H7 (cell line): Measurements from ENCODE around the gene ESR2. TPM values are rescaled to one million over a fixed set of nuclear protein-coding genes. Genes with fewer than 3 reads are reported as not detected.

Experiments
- DNase-seq: peaks from one replicate; pipeline ENCODE4 v3.0.0; 2012
- H3K27me3 ChIP-seq: 2 replicates; pipeline ENCODE4 v1.6.0; 2011; ENCODE audit warnings: mild to moderate bottlenecking, low read length; ENCODE audit not compliant: control insufficient read depth, insufficient read depth
- H3K36me3 ChIP-seq: replicated peaks from 2 replicates; pipeline ENCODE4 v1.5.1; 2011; ENCODE audit warnings: low read length; ENCODE audit not compliant: control insufficient read depth, insufficient read depth
- H3K4me3 ChIP-seq: 2 replicates; pipeline ENCODE4 v1.5.1; 2011; ENCODE audit warnings: low read depth, mild to moderate bottlenecking, control low read depth, low read length, moderate library complexity; ENCODE audit not compliant: insufficient read depth
- total RNA-seq: library from RNA; depleted of rRNA; stranded (reverse); fragments of >200 nt; shearing (Covaris generic); gene quantifications from 2 replicates; pipeline ENCODE4 v1.2.3, GENCODE V29; 2014

Gene ESR2
- total RNA-seq, 1 experiment from 2014 or later = 0.07 TPM

DNA sequence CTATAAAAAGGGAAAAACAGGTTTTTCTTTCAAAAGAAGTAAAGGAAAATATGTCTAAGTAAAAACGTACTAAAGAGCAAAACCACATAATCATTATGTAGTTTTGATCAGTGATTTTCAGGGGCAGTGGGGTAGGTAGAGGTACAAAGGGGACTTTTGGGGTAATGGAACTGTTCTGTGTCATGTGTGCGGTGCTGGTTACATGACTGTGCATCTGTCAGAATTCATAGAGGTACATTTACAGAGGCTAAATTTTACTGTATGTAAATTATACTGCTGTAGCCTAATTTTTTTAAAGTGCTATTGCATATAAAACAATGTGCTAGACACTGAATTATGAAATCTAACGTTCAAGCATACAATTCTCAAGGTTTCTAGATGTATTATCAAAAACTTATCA is 2.0 kb downstream of the ESR2 start:
- H3K36me3 ChIP-seq = no peaks in the 10 kb centered on the region
- no peak overlapping the region for H3K4me3 ChIP-seq
- H3K27me3 ChIP-seq = peaks cover 23% of the 10 kb centered on the region
- DNase-seq = no peak

DNA sequence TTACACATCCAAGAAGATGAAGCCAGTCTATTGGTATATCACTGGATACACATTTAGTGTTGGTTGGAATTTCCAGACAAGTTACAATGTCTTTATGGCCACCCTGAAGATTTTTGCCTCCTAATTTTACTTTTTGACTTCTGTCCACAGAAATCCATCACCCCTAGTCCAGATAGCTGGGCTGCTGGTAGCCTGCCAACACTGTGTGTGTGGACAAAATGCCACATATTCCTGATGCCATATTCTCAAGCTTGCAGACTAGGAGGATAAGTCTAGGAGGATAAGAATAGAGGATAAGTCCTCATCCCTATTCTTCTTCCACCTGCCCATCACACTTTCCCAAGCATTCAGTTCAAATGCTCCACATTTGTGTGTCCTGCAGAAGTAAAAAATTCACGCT is 4.6 kb downstream of the ESR2 start:
- no peak overlapping the region for H3K4me3 ChIP-seq
- H3K36me3 ChIP-seq = no peaks in the 10 kb centered on the region
- H3K27me3 ChIP-seq = peaks cover 22% of the 10 kb centered on the region
- DNase-seq = no peak

DNA sequence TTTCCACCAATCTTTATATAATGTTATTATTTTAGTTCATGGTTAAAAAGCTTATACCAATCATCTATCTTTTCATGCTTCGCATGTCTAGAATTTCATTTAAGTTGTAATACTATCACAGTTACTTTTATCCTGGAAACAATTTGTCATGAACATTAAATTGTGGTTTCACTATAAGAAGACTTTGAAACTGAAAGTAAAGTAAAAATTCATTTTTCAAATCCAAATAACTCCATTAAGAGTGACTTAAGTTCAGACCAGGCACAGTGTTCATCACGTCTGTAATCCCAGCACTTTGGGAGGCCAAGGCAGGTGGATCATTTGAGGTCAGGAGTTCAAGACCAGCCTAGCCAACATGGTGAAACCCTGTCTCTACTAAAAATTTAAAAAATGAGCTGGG is 12.4 kb downstream of the ESR2 start:
- Histone ChIP-seq H3K27me3 (no peaks in the 10 kb centered on the region), H3K4me3 (no peak overlapping the region), H3K36me3 (no peaks in the 10 kb centered on the region)
- DNase-seq = no peak

DNA sequence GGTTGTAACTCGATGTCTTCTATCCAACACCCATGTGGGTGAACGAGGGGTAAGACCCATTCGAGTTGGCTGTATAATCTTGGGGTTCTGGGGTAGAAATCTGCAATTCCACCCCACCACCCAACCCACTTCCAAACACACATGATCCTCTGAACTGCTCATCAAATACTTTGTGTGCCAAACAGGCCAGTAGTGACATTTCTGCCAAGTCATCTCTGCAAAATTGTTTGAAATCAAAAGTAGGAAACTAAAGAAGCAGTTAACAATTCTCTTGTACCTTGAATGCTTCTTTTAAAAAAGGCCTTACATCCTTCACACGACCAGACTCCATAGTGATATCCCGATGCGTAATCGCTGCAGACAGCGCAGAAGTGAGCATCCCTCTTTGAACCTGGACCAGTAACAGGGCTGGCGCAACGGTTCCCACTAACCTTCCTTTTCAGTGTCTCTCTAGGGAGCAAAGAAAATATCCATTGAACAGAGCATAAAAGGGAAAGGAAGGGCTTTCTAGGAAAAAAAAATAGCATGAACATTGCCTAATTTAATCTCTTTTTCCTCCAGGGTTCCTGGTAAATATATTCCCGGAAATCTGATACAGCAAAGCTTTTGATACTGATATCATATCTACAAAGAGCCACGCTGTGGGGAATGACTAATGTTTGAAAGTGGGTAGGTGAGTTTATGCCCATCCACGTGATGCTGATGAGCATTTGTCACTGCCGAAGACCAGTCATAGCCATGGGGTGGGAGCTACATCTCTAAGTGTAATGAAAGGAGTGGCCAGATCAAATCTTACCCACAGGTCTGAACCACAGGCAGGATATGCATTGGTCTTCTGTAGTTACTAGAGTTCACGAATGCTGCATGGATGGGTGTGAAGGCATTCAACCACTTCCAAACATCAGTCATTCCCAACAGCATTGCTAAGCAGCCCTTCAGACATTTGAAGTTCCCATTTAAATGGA is 14.2 kb downstream of the ESR2 start:
- H3K27me3 ChIP-seq = no peaks in the 10 kb centered on the region
- no peak overlapping the region for H3K4me3 ChIP-seq
- DNase-seq = no peak
- no peaks in the 10 kb centered on the region for H3K36me3 ChIP-seq

DNA sequence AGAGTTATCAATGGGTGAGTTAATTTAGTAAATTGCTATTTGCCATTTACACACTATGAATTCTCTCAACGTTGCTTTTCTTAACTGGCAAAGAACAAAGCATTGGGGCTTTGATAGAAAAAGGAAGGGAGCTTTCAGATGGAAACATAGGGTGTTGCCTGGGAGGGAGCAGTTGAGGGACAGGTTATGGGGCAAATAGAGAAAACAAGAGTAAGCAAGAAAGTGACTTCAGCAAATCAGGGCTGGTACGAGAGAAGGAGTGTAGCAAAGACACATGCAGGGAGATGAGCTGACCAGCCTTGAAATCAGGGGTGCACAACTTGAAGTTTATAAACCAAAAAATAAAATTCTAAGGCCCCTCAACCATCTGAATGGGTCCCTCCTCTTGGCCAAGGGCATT is 15.7 kb downstream of the ESR2 start:
- Histone ChIP-seq H3K4me3 (no peak overlapping the region), H3K27me3 (no peaks in the 10 kb centered on the region), H3K36me3 (no peaks in the 10 kb centered on the region)
- no peak for DNase-seq

DNA sequence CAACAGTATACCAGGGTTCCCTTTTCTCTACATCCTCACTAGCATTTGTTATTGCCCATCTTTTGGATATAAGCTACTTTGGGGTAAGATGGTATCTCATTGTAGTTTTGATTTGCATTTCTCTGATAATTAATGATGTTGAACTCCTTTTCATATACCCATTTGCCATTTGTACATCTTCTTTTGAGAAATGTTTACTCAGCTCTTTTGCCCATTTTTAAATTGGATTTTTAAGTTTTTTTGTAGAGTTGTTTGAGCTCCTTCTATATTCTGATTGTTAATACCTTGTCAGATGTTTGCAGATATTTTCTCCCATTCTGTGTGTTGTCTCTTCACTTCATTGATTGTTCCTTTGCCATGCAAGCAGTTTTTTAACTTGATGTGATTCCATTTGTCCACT is 22.2 kb downstream of the ESR2 start:
- no peak overlapping the region for H3K4me3 ChIP-seq
- H3K36me3 ChIP-seq = no peaks in the 10 kb centered on the region
- H3K27me3 ChIP-seq = no peaks in the 10 kb centered on the region
- no peak for DNase-seq

DNA sequence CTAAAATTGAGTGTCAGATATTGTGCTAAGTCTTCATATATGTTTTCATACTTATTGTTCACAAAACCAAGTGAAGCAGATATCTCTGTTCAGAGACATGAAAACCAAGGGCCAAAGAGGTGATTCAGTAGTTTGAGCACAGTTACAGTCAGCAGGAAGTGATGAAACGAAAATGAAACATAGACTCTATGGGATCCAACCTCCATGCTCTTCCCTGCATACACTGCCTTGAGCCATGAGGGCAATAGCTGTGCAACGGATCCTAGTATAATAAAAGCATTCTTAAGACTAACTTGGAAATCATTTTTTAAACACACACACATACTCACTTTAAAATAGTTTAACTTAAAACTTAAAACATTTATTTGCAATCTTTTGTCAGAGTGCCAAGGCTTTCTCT is 27.9 kb downstream of the ESR2 start:
- Histone ChIP-seq H3K4me3 (no peak overlapping the region), H3K27me3 (no peaks in the 10 kb centered on the region), H3K36me3 (no peaks in the 10 kb centered on the region)
- DNase-seq = no peak

DNA sequence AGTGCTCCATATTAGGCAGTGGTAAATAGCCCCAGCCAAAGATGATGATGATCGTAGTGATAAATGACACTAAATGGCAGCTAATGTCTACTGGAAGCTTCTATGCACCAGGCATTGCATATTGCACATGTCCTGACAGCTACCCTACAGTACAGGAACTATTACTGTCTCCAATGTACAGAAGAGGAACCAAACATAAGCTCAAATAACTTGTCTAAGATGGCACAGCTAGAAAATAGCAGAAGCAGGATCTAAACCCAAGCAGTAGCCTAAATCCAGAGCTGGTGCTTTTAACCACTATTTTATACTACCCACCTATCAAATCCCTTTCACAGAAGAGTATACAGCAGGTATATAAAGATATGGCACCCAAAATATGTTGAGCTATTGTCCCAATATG is 28.9 kb downstream of the ESR2 start:
- DNase-seq = no peak
- Histone ChIP-seq H3K36me3 (no peaks in the 10 kb centered on the region), H3K27me3 (no peaks in the 10 kb centered on the region), H3K4me3 (no peak overlapping the region)

DNA sequence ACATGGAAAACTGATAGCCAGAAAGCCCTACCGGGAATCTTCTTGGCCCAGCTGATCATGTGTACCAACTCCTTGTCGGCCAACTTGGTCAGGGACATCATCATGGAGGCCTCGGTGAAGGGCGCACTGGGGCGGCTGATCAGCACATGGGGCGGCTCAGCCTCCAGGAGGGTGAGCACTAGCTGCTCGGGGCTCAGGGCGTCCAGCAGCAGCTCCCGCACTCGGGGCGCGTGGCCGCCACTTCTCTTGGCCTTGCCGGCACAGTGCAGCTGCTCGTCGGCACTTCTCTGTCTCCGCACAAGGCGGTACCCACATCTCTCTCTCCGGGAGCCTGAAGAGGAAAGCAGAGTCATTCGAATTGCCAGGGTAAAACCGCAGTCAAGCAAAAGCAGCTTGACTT is 33.8 kb downstream of the ESR2 start:
- Histone ChIP-seq H3K36me3 (no peaks in the 10 kb centered on the region), H3K27me3 (no peaks in the 10 kb centered on the region), H3K4me3 (no peak overlapping the region)
- no peak for DNase-seq

DNA sequence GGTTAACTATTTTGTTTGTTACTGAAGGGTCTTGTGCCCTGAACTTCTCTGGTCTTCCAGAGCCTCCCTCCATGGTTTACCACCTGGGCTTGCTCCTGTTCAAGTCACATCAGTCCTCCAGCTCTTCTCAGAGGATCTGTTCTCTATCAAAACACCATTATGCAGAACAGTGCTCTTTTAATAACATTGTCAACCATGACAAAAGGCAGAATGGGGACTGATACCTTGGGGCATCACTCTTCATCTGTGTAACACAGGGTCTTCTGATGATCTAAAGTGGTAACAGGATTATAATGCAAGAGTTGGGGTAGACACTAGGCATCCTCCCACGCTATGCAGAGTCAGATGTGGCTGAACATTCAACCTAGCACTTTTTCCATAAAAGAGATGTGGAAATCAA is 38.4 kb downstream of the ESR2 start:
- DNase-seq = no peak
- Histone ChIP-seq H3K27me3 (no peaks in the 10 kb centered on the region), H3K4me3 (no peak overlapping the region), H3K36me3 (no peaks in the 10 kb centered on the region)

DNA sequence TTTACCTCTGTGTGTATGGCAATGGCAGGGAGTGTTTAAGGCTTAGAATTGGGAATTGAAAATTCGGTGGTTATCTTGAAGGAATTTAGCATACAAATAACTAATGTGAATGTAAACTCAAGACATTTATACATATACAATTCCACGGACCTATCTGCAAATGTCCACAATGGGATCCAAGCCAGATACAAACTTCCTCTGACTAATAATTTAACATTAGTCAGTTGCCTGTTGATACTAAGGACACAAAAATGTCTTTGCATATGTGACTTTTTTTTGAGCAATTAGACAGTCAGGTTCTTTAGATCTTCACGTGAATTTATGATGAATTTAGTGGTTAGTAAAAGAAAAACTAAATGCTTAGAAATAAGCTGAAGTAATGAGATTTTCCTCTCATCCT is 40.5 kb downstream of the ESR2 start:
- no peaks in the 10 kb centered on the region for H3K27me3 ChIP-seq
- DNase-seq = no peak
- H3K36me3 ChIP-seq = no peaks in the 10 kb centered on the region
- H3K4me3 ChIP-seq = no peak overlapping the region

DNA sequence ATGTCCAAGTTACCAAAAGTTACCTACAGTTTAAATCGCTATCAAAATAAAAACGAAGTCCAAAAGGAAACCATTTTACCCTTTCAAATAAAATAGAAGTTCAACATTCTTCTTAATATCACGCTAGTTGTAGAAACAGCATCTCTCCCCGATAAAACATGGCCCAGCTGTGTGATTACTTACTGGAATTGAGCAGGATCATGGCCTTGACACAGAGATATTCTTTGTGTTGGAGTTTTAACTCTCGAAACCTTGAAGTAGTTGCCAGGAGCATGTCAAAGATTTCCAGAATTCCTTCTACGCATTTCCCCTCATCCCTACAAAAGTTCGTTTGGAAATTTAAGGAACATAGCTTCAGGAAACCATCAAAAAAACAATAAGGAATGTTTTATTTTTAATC is 44.8 kb downstream of the ESR2 start:
- Histone ChIP-seq H3K27me3 (no peaks in the 10 kb centered on the region), H3K36me3 (no peaks in the 10 kb centered on the region), H3K4me3 (no peak overlapping the region)
- no peak for DNase-seq

DNA sequence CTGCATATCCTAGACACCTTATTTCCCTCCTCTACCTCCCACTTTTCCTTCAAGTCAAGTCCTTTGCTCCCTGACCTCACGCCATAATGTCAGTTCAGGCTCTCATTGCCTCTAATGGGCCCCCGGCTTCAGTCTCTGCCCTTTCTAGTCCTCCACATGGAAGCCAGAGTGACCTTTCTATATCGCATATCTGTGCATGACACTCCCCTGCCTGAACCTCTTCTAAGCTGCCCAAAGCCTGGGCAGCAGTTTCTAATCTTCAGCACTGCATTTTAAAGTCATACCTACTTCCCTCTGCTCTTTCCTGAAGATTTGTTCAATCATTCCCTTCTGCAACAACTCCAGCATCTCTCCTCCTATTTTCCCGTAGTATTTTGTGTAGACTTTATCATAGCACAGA is 45.5 kb downstream of the ESR2 start:
- no peak overlapping the region for H3K4me3 ChIP-seq
- H3K27me3 ChIP-seq = no peaks in the 10 kb centered on the region
- DNase-seq = no peak
- H3K36me3 ChIP-seq = no peaks in the 10 kb centered on the region

DNA sequence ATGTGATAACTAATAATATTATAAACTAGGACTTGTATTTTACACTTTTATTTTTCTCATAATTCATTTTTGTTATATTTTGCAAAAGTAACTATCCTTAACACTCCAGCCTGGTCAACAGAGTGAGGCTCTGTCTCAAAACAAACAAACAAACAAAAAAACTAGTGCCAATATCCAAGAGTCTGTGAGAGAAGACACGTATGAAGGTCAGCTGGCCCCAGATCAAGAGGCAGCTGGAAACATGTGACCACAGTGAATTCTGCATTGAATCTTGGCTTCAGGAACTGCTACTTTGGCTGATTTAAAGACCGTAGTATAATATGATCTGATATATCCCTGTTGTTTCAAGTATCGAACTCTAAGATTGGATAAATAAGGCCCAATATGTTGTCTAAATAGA is 47.0 kb downstream of the ESR2 start:
- H3K4me3 ChIP-seq = no peak overlapping the region

DNA sequence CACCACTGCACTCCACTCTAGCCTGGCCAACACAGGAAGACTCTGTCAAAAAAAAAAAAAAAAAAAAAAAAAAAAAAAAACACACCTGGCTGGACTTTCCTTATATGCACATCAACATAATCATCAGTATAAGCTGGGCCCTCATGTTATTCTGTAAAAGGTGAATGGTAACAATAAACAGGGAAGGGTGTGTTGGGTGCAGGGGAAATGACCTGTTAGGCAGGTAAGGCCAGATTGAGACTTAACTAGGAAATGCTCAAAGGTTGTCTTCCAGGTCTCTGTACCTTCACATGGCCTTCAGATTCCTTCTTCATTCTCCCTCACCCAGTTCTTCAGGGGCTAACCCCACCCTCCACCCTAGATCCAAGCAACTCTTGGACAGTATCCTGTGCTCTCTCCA is 47.5 kb downstream of the ESR2 start:
- Histone ChIP-seq H3K4me3 (no peak overlapping the region), H3K36me3 (no peaks in the 10 kb centered on the region), H3K27me3 (no peaks in the 10 kb centered on the region)
- DNase-seq = no peak

More for the DNA sequence above, 47.0 kb downstream of the ESR2 start:
- Histone ChIP-seq H3K36me3 (no peaks in the 10 kb centered on the region), H3K27me3 (no peaks in the 10 kb centered on the region)
- DNase-seq = no peak
